GM23248 (cell line): ENCODE measurements around the gene CST11. TPM values are rescaled to one million over a fixed set of nuclear protein-coding genes. Genes with fewer than 3 reads are reported as not detected.

ENCODE experiments used
- DNase-seq: peaks from one replicate; pipeline ENCODE4 v3.0.0-alpha.2; 2015
- H2AFZ ChIP-seq: fragments of 200-600 bp; sonication (generic); 2 replicates; pipeline ENCODE4 v1.6.1; 2016; ENCODE audit warnings: antibody characterized with exemption
- H3F3A ChIP-seq: fragments of 200-600 bp; sonication (generic); 2 replicates; pipeline ENCODE4 v1.6.1; 2016; ENCODE audit warnings: mild to moderate bottlenecking, antibody characterized with exemption, mixed run types; ENCODE audit not compliant: insufficient read depth
- H3K27ac ChIP-seq: fragments of 200-600 bp; sonication (generic); 2 replicates; pipeline ENCODE4 v1.5.1; 2016; ENCODE audit warnings: mild to moderate bottlenecking
- H3K27me3 ChIP-seq: fragments of 200-600 bp; sonication (generic); replicated peaks from 2 replicates; pipeline ENCODE4 v1.6.1; 2016; ENCODE audit warnings: mild to moderate bottlenecking; ENCODE audit not compliant: insufficient read depth
- H3K36me3 ChIP-seq: fragments of 200-600 bp; sonication (generic); 2 replicates; pipeline ENCODE4 v1.6.1; 2016; ENCODE audit warnings: low read depth, mild to moderate bottlenecking
- H3K4me1 ChIP-seq: fragments of 200-600 bp; sonication (generic); 2 replicates; pipeline ENCODE4 v1.6.1; 2016; ENCODE audit warnings: mild to moderate bottlenecking; ENCODE audit not compliant: insufficient read depth
- H3K4me2 ChIP-seq: fragments of 200-600 bp; sonication (generic); one replicate; pipeline ENCODE4 v1.6.1; 2016; ENCODE audit warnings: mild to moderate bottlenecking; ENCODE audit not compliant: unreplicated experiment
- H3K4me3 ChIP-seq: fragments of 200-600 bp; sonication (generic); 2 replicates; pipeline ENCODE4 v1.5.1; 2016; ENCODE audit warnings: mild to moderate bottlenecking
- H3K79me2 ChIP-seq: fragments of 200-600 bp; sonication (generic); 2 replicates; pipeline ENCODE4 v1.6.1; 2016; ENCODE audit warnings: mild to moderate bottlenecking; ENCODE audit not compliant: insufficient read depth
- H3K9ac ChIP-seq: fragments of 200-600 bp; sonication (generic); 2 replicates; pipeline ENCODE4 v1.6.1; 2016; ENCODE audit warnings: mild to moderate bottlenecking
- H3K9me2 ChIP-seq: fragments of 200-600 bp; sonication (generic); 2 replicates; pipeline ENCODE4 v1.6.1; 2016; ENCODE audit warnings: mixed run types, mild to moderate bottlenecking, moderate library complexity; ENCODE audit not compliant: insufficient read depth
- H3K9me3 ChIP-seq: fragments of 200-600 bp; sonication (generic); one replicate; pipeline ENCODE4 v1.6.1; 2017; ENCODE audit warnings: low read depth
- H4K20me1 ChIP-seq: fragments of 200-600 bp; sonication (generic); 2 replicates; pipeline ENCODE4 v1.6.0; 2016; ENCODE audit not compliant: insufficient read depth
- EZH2 ChIP-seq: fragments of 200-600 bp; sonication (generic); IDR thresholded peaks from 2 replicates; pipeline ENCODE4 v1.6.1; 2018; ENCODE audit warnings: antibody characterized with exemption, mild to moderate bottlenecking; ENCODE audit not compliant: insufficient read depth, poor library complexity, severe bottlenecking
- EZH2phosphoT487 ChIP-seq: fragments of 200-600 bp; sonication (generic); IDR thresholded peaks from 2 replicates; pipeline ENCODE4 v1.6.1; 2018; ENCODE audit warnings: antibody characterized with exemption, moderate library complexity, mild to moderate bottlenecking, low read depth; ENCODE audit not compliant: insufficient read depth
- WGBS, 2 experiments: methylation state at CpG; one replicate each; pipeline ENCODE4 v1.1.6; 2015 to 2017; ENCODE audit warnings: low lambda C conversion rate in 2 of 2, low coverage in 1 of 2; ENCODE audit errors: missing lambda C conversion rate in 2 of 2; 5-methylcytosine and 5-hydroxymethylcytosine counted together
- in situ Hi-C: fragments of 300-500 bp; cut with MboI; formaldehyde crosslinking; loops from 2 replicates; pipeline ENCODE4 v1.15.0; 2020
- polyA plus RNA-seq: library from polyadenylated mRNA; unstranded; fragments of >200 nt; fragmentation: Nextera tagmentation; extraction: Ambion mirVana; gene quantifications from 2 replicates; pipeline ENCODE4 v1.2.1, GENCODE V29; 2016
- total RNA-seq: library from RNA; depleted of rRNA; stranded (reverse); fragments of >200 nt; shearing (Covaris generic); gene quantifications from 2 replicates; pipeline ENCODE4 v1.2.3, GENCODE V29; 2014

The CST11 gene
- total and polyA plus RNA-seq, 2 experiments from 2014 or later, result not detected

DNA sequence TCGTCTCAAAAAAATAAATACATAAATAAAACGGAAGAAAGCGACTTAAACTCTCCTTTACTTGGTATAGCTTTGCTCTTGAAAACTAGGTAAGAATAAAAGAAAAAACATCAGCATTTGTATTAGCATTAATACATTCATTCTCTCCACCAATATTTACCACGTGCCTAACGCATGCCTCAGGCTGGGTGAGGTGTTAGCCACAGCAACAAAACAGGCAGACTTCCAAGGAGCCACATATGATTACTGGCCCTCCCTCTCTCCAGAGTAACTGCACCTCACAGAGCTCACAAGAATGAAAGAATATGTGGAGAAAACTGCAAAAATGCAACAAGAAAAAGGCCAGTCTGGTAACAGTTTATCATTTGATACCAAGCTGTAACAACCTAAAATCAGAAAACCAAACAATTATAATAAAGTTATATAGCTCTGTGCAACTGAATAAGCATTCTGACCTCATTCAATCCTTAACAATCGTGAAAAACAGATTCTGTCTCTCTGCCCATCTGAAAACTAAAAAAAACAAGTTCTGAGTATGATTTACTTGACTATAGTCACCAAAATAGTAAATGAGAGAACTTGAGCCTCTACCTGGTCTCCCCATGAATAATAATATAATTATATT lies 36.6 kb downstream of the CST11 start:
- no peaks in the 10 kb centered on the region for H3K9me3 ChIP-seq
- TF ChIP-seq EZH2, result no peak
- no peak for TF ChIP-seq EZH2phosphoT487
- H3K36me3 ChIP-seq, result no peaks in the 10 kb centered on the region
- H3K4me2 ChIP-seq, result peak overlapping the region; percentile 17
- no peak overlapping the region for H2AFZ ChIP-seq
- H3K79me2 ChIP-seq, result peaks cover 95% of the 10 kb centered on the region
- no peak overlapping the region for H3K4me3 ChIP-seq
- H3F3A ChIP-seq, result peaks cover 16% of the 10 kb centered on the region
- no peaks in the 10 kb centered on the region for H3K9me2 ChIP-seq
- no peaks in the 10 kb centered on the region; the same call in 1 of the 2 replicates for H4K20me1 ChIP-seq
- peaks cover 32% of the 10 kb centered on the region for H3K4me1 ChIP-seq
- no peak overlapping the region for H3K27ac ChIP-seq
- H3K9ac ChIP-seq, result no peak overlapping the region
- 57 to 64% methylated on average over 6 of the region's 6 CpGs for WGBS, 2 experiments
- in situ Hi-C loops, result no loop called here
- peak; percentile 81 for DNase-seq
- H3K27me3 ChIP-seq, result no peaks in the 10 kb centered on the region

DNA sequence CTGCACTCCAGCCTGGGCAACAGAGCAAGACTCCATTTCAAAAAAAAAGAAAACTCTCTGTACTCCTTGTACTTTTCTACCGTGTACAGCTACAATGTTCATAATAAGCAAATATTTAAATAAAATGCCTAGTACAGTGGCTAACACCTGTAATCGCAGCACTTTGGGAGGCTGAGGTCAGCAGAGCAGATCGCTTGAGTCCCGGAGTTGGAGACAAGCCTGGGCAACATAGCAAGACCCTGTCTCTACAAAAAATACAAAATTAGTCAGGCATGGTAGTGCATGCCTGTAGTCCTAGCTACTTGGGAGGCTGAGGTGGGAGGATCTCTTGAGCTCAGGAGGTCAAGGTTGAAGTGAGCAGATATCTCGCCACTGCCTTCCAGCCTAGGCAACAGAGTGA lies 37.1 kb downstream of the CST11 start:
- H3K79me2 ChIP-seq, result peaks cover 95% of the 10 kb centered on the region

DNA sequence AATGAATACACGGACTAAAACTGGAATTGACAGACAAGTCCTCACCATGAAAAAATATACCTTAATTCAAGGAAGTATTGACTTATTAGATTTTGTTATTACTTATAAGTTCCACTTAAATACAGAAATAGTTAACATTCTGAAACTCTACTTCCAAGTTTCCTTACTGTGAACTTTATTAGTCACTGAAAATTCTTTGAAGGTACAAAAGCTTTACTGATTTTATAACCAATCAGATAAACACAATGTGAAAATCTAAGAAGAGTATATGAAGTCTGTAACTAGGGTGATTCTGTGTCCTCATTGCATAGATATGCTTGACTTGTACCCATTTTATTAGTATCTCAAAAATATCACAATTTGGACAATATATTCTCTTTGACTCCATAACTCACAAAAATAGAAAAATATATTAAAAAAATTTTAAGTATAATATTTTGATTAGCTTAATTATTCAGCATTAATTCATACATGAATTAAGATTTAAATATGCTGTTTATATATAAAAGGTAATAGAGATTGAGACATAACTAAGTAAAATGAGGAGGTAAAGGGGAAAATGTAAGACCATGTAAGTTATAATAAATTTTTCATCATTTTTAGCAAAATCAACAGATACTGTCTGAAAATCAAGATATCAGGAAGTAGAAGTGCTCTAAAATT lies 38.0 kb downstream of the CST11 start:
- Histone ChIP-seq H3F3A (peaks cover 9% of the 10 kb centered on the region), H3K9me2 (no peaks in the 10 kb centered on the region), H2AFZ (no peak overlapping the region), H3K4me2 (no peak overlapping the region), H3K4me1 (peaks cover 37% of the 10 kb centered on the region), H3K9ac (no peak overlapping the region), H3K9me3 (no peaks in the 10 kb centered on the region), H3K36me3 (no peaks in the 10 kb centered on the region), H3K79me2 (peaks cover 100% of the 10 kb centered on the region), H3K27ac (no peak overlapping the region), H4K20me1 (no peaks in the 10 kb centered on the region; the same call in 1 of the 2 replicates), H3K4me3 (no peak overlapping the region), H3K27me3 (no peaks in the 10 kb centered on the region)
- in situ Hi-C loops, result no loop called here
- TF ChIP-seq EZH2 (no peak), EZH2phosphoT487 (no peak)
- no peak for DNase-seq
- 91 to 96% methylated on average over 1 of the region's 1 CpG for WGBS, 2 experiments

More for the DNA sequence above, 37.1 kb downstream of the CST11 start:
- H4K20me1 ChIP-seq, result no peaks in the 10 kb centered on the region; the same call in 1 of the 2 replicates
- in situ Hi-C loops, result no loop called here
- H3K9ac ChIP-seq, result no peak overlapping the region
- DNase-seq, result no peak
- H2AFZ ChIP-seq, result no peak overlapping the region
- no peaks in the 10 kb centered on the region for H3K27me3 ChIP-seq
- H3F3A ChIP-seq, result peaks cover 16% of the 10 kb centered on the region
- H3K9me2 ChIP-seq, result no peaks in the 10 kb centered on the region
- 97 to 99% methylated on average over 5 of the region's 5 CpGs for WGBS, 2 experiments
- H3K36me3 ChIP-seq, result no peaks in the 10 kb centered on the region
- no peak for TF ChIP-seq EZH2
- TF ChIP-seq EZH2phosphoT487, result no peak
- no peak overlapping the region for H3K4me2 ChIP-seq
- no peak overlapping the region for H3K27ac ChIP-seq
- H3K4me3 ChIP-seq, result no peak overlapping the region
- peaks cover 38% of the 10 kb centered on the region for H3K4me1 ChIP-seq
- no peaks in the 10 kb centered on the region for H3K9me3 ChIP-seq

DNA sequence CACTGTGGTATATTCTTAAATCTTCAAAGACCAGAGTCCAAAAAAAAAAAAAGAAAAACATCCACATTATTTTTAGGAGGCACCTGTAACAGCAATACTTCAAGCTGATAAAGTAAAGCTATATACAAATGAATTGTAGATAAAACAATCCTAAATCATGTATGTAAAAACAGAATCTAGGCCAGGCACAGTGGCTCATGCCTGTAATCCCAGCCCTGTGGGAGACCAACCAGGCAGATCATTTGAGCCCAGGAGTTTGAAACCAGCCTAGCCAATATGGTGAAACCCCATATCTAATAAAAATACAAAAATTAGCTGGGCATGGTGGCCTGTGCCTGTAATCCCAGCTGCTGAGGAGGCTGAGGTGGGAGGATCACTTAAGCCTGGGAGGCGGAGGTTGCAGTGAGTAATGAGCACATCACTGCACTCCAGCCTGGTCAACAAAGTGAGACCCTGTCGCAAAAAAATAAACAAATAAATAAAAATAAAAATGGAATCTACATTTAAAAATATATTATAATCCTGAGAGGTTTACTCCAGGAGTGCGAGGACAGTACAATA lies 38.7 kb downstream of the CST11 start:
- Histone ChIP-seq H3K79me2 (peaks cover 100% of the 10 kb centered on the region), H3K36me3 (no peaks in the 10 kb centered on the region), H3F3A (peaks cover 2% of the 10 kb centered on the region), H3K4me2 (no peak overlapping the region), H3K27ac (no peak overlapping the region), H3K9me3 (no peaks in the 10 kb centered on the region), H3K9me2 (no peaks in the 10 kb centered on the region), H3K4me1 (peaks cover 30% of the 10 kb centered on the region), H4K20me1 (no peaks in the 10 kb centered on the region; the same call in 1 of the 2 replicates), H2AFZ (no peak overlapping the region), H3K27me3 (no peaks in the 10 kb centered on the region), H3K9ac (no peak overlapping the region), H3K4me3 (no peak overlapping the region)
- WGBS, 2 experiments, result 97 to 100% methylated on average over 3 of the region's 3 CpGs
- in situ Hi-C loops, result no loop called here
- DNase-seq, result no peak
- no peak for TF ChIP-seq EZH2
- TF ChIP-seq EZH2phosphoT487, result no peak
